ENCODE measurements around the gene AGAP1. TPM values are rescaled to one million over a fixed set of nuclear protein-coding genes. Genes with fewer than 3 reads are reported as not detected.

Gene AGAP1
- total RNA-seq, 2 donors from 2014 or later = 22.5 to 23.9 TPM

DNA sequence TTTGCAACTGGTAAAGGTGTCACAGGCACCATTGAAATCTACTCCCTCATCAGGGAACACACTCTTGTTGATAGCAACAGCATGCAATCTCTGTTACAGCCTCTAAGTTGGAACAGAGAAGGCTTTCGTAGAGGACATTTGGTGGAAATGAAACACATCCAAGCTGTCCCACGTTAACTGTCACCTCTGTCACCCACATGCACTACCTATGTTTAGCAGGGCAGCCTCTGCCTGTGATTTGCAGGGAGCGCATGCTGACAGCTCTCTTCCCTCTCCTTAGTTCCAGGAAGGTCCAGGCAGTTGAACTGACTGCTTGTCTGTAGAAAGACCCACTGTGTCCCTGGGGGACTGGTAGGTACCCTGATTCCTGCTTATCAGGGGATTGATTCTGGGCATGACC, 367.5 kb downstream of the AGAP1 start:
- DNase-seq = no peak
- intact Hi-C loops (cut with DNase I) = no loop called here
- peak; percentile 28 to 52 for ATAC-seq

DNA sequence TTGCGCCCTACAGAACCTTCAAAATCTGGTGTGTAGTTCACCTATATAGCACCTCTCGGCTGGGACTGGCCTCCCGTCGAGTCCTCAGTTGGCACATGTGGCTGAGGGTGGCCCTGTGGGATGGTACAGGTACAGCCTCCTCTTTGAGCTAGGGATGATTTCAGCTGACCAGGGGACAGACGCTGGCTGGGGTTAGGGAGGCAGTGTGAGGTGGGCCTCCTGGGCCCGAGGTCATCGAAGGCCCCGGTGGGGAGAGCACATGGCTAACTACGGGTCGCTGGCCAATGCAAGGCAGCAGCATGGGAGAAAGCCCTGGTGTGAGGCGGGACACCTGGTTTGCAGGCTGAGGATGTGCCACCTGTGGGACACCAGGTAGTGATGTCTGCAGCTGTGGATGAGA, 369.6 kb downstream of the AGAP1 start:
- intact Hi-C loops (cut with DNase I) = no loop called here
- no peak for ATAC-seq
- DNase-seq = no peak

DNA sequence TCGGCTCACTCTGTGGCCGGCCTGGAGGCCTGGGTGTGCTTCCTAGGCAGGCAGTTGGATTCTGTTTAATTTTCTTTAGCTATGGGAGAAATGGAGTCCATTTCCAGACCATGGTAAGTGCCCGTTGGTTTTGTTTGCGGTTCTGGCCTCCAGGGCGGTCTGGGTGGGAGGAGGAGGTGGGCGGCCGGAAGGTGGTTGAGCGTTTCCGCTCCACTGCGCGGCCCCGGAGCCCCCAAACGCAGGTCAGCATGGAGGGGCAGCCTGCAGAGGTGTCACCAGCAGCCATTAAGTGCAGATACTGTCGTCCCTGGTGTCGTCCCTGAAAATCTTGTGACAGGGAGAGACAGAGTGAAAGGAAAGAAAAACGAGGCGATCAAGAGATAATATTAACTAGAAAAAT, 370.5 kb downstream of the AGAP1 start:
- no peak for DNase-seq
- intact Hi-C loops (cut with DNase I) = no loop called here
- ATAC-seq = no peak

DNA sequence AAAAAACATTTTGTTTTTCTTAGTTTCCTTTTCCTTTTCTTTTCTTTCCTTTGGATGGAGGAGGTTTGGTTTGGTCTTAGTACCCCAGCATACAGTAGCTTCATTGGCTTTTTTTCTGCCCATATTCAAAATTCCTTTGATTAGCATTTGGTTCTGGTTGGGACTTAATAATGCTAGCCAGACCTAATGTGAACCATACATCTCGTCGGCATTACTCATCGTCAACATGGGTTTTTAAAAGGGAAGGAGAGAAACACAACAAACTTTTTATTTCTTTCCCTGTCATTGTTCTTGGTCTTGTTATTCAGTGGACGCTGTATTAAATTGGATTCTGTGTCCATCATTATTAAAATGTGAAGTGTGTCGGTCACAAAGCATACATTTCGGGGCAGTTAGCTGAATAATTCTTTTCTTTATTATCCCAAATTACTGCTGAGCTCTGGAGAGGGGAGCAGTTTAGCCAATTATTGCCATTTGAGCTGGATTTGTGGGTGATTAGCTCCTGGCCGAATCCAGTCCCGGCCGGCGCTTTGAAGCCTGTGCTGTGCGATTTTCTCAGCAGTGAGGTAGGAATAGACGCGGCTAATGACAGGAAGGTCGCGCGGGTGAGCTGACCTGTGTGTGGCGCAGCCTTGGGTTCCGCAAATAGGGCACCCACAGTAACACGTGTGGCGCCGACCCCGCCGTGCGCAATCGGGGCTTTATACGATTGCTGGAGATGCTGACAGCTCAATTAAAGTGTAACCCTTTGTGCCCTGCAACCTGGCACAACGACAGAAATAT, 371.1 kb downstream of the AGAP1 start:
- ATAC-seq (no peak), DNase-seq (no peak)
- intact Hi-C loops (cut with DNase I) = no loop called here

DNA sequence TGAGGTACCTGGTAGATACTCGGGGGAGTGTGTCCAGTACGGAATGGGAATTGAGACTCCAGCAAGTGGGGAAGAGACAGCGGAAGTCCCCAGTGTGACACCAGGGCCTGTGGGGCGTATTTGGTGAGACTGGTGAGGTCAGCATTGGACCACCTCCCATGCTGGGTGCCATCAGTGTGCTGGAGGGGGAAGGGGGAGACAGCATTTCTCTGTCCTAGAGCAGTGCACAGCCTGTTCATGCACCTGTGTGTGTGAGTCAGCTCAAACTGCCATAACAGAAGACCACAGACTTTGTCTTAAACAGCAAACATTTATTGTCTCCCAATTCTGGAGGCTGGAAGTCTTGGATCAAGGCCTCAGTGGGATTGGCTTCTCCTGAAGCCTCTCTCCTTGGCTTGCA, 372.5 kb downstream of the AGAP1 start:
- DNase-seq (no peak), ATAC-seq (no peak)
- intact Hi-C loops (cut with DNase I) = no loop called here

DNA sequence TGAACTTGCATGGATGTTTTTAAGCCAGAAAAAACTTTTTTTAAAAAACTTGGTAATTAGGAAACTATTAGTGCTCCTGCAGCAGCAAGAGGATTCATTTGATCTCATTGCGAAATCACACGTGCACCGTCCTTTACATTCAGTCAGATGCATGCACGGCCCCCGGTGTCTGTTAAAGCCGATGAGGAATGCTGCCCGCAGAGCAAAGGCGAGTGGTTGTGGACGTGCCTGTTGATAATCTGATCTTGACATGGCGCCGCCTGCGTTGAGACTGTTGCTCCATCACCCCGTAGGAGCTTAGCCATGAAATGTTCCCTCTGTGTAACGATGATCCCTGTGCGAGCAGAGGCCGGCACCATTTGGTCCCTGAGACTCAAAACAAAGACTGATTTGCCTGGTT, 374.4 kb downstream of the AGAP1 start:
- ATAC-seq = peak; percentile 57 to 74
- intact Hi-C loops (cut with DNase I) = no loop called here
- peak; percentile 33 for DNase-seq

DNA sequence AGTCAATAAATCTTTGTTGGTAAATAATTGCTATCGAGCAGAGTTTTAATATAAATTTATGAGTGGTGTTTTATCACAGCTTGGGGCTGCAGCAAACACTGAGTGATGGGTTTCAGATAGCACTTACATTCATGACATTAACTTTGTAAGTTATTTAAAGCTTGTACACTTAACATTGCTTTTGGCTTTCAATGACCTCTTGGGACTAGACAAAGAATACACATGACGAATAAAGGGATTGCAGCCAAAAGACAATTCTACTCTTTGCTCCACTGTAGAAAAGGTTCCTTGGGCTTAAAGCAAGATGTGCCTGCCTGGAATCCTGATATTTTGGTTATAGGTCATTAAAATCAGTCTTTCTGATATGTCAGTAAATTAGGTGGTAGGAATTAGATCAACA, 374.8 kb downstream of the AGAP1 start:
- DNase-seq (no peak), ATAC-seq (peak; percentile 62)
- intact Hi-C loops (cut with DNase I) = no loop called here

DNA sequence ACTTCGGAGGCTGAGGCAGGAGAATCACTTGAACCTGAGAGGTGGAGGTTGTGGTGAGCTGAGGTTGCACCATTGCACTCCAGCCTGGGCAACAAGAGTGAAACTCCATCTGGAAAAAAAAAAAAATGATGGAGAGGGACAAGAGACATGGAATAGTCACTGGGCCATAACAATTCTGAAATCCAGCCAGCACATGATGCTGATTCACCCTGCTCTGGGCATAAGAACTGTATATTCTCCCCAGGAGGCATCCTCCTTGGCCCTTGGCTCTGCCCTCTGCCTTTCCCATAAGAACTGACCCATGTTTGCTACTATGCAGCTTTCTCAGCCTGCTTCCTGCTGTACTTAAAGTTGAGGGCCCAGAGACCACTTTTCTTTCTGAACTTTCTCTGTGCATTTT, 376.7 kb downstream of the AGAP1 start:
- no peak for ATAC-seq
- intact Hi-C loops (cut with DNase I) = no loop called here
- no peak for DNase-seq

DNA sequence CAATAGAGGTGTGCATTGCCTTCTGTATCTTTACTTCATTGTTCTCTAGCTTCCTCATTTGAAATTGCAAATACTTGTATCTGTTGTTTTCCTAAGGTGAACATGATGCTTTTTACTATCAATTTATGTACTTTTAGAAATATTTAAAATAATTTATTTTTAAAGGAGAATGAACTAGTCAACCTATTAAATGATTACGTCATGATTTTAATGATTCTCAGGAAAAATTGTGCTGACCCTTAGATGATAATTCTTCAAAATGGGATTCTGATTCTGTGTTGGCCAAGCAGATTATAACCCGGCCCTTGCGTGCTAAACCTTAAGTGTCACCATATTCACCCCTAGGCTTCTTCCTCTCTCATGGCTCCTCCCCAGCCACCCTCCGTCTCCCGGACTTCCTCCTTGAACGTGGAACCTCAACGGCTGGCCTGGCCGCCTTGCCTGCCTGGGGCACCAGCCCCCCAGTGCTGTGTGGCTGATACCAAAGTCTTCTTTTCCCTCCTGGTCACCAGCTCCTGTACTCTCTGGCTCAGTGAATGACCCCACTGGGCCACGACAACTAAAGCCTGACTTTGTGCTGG, 382.3 kb downstream of the AGAP1 start:
- intact Hi-C loops (cut with DNase I) = no loop called here
- ATAC-seq (no peak), DNase-seq (no peak)

DNA sequence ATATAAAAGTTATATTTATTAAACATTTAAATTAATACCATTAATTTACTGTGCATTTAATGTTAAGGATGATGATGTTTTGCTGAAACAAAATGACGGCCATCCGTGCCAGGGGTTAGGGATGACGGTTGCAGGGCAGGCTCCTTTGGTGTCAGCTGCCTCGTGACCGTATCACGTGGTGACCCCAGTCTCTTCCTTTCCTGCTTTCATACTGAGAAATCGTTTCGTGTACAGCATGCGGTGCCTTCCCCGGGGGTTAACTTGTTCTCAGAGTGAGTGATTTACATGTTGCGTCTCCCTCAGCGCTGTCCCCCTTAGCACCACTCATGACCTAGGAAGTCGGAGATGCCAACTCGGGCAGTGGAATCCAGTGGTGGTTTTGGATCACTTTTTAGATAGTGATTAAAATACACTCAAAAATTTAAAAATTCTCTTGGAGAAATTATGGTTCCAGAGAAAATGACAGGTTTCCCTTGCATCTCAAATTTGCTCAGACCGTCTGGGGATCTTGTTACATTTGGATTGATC, 383.5 kb downstream of the AGAP1 start:
- intact Hi-C loops (cut with DNase I) = no loop called here
- DNase-seq = no peak
- ATAC-seq = no peak

DNA sequence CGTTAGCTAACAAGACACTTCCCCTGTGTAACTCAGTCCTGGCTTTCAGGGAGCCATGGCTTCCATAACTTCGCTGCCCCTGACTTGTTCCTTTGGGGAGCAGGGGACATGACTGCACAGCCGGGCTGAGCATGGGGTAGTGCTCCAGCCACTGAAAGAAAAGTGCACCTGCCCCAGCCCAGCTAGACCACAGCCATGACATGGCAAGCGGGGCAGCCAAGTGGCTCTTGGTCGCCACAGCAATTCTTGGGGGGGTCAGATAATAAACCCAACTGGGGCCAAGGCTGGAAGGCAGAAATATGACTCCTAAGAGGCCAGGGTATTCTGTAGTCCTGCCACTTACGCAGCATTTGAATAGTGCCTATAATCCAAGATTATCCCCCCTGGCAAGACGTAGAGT, 385.3 kb downstream of the AGAP1 start:
- intact Hi-C loops (cut with DNase I) = no loop called here
- no peak for DNase-seq
- ATAC-seq = no peak

DNA sequence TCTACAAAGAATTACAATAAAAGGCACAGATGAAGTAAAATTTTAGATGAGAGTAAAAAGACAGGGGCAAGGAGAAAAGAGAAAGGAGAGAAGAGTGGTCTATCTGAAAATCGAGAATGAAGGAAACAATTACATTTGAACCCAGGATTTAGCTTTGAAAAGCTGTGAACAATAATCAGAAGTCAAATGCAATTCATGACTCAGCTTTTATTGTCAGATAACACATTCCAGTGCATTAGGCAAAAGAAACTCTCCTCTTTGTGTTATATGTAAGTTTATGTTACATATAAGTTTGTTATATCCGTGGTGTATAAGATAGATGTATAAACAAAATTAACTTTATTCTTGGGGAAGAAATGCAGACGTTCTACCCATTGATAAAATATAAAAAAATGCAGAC, 389.8 kb downstream of the AGAP1 start:
- intact Hi-C loops (cut with DNase I) = no loop called here
- DNase-seq = no peak
- no peak for ATAC-seq

DNA sequence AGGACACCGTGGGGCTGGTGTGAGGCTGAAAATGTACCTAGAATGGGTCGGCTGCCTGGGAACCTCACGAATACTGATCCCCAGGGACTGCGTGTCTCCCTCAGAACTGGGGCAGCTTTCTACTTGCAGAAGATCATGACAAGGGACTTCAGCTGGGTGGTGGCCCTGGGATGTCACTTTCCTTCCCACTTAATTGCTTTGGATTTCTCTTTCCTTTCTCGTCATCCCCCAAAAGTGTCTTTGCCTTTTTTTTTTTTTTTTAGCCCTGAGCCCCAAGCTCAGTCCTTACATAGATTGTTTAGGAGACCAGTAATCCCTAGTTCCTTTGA, 395.4 kb downstream of the AGAP1 start:
- intact Hi-C loops (cut with DNase I) = no loop called here

DNA sequence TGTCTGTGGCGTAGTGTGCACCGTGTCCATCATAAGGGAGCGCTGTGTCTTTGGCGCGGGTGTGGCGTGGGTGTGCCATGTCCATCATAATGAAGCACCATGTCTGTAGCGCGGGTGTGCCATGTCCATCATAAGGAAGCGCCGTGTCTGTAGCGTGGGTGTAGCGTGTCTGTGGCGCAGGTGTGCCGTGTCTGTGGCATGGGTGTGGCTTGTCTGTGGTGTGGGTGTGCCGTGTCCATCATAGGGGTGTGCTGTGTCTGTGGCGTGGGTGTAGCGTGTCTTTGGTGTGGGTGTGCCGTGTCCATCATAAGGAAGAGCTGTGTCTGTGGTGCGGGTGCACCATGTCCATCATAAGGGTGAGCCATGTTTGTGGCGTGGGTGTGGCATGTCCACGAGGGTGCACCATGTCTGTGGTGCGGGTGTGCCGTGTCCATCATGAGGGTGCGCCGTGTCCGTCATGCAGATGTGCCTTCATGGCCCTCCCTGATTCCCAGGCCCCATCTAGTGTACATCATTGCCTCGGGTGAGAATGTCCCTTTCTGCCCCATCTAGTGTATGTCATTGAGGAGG, 399.4 kb downstream of the AGAP1 start:
- no peak for DNase-seq
- intact Hi-C loops (cut with DNase I) = no loop called here
- ATAC-seq = peak in 1 of 2 donors; percentile 15

More for the DNA sequence above, 395.4 kb downstream of the AGAP1 start:
- no peak for DNase-seq
- ATAC-seq = no peak

DNA sequence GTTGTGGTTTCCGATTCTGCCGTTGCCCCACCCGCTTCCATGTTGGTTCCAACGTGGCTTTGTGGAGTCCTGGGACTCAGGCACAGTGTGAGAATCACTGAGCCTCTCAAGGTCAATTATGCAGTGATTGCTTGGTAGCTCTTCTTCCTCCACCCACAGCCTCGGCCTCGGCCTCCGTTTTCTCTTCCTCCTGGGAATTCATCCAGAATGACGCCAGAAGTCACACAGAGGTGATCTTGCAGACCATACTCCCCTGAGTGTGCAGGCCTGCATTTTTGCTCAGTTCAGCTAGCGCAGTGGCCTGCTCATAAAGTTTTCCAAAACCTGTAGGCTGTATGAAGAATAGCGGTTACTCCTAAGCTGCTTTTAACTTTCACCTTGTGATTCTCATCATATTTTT, 401.0 kb downstream of the AGAP1 start:
- no peak for DNase-seq
- intact Hi-C loops (cut with DNase I) = no loop called here
- no peak for ATAC-seq

DNA sequence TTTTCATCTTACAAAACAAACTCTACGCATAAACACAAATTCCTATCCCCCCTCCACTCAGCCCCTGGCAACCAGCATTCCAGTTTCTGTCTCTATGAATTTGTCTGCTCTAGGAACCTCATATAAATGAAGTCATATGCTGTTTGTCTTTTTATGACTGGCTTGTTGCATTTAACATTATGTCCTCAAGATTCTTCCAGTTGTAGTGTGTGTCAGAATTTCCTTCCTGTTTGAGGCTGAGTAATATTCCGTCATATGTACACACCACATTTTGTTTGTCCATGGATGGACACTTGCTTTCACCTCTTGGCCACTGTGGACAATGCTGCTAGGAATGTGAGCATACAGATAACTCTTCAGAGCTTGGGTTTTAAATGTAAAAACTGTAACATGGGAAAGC, 402.2 kb downstream of the AGAP1 start:
- no peak for DNase-seq
- ATAC-seq = no peak
- intact Hi-C loops (cut with DNase I) = no loop called here

DNA sequence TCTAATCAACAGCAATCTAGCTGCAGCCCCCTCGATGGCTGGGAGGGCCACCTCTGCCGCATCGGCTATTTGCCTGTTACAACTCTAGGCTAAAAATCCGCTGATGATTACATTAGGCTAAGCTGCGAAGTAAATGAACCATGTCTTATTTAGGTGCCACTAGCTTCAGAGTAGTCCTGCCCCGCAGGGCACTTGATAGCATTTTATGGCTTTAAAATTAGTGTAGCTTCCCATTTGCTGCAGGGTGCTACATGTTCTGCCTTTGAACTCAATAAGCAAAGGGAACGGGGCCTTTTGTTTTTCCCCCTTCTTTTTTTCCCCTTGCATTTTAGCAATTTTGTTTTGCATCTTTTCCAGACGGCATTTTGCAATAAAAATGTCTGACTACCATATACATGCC, 404.1 kb downstream of the AGAP1 start:
- no peak for DNase-seq
- intact Hi-C loops (cut with DNase I) = no loop called here
- ATAC-seq = no peak

DNA sequence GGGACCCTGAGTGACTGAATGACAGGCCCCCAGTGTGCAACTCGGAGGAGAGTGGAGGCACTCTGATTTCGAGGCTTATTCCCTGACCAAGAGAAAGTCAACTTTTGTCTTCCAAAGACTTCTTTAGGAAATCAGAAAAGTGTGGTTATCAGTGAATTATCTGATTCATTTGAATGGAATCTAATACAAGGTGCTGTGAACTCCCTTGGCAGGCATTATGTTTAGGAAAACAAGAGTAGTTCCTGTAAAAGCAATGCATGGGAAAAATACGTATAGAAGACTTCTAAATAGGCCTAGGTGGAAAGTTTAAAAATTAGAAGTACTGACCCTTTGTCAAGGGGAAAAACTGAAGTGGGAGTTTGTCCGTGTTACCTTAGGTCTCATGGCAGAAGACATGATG, 404.9 kb downstream of the AGAP1 start:
- no peak for DNase-seq
- ATAC-seq = no peak
- intact Hi-C loops (cut with DNase I) = no loop called here

DNA sequence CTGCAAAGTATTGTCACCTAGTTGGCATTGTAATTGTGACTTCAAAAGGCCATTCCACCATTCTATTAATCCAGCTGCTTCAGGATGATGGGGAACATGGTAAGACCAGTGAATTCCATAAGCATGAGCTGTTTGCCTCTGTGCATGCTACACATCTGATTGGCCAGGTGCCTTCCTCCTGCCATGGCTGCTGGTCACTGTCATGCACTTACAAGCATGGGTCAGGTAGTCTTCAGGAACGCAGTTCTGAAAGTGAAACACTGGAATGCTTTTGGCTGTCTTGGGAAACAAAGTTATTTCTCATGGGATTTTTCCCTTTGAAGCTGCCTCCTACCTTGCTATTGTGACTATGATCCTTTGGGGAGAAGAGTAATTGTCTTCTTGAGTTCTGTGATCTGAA, 406.8 kb downstream of the AGAP1 start:
- no peak for ATAC-seq
- intact Hi-C loops (cut with DNase I) = no loop called here
- DNase-seq = no peak

DNA sequence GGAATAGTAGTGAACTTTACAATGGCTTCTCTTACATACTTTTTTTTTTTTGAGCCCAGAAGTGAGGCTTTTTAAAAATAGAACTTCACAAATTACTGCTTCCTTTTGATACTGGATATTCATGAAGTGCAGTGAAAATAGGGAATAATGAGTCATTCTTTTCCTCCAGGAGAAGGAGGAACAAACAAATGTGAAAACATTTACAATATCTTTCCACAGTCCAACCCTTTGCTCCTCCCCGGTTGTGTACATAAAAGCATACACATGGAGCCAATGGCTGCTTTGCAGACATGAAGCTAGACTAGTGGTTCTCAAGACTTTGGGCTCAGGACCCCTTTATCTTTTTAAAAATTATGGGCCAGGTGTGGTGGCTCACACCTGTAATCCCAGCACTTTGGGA, 407.4 kb downstream of the AGAP1 start:
- DNase-seq = no peak
- intact Hi-C loops (cut with DNase I) = no loop called here
- no peak for ATAC-seq
